ENCODE data around the gene VPS13C. TPM values are rescaled to one million over a fixed set of nuclear protein-coding genes. Genes with fewer than 3 reads are reported as not detected.
A peak's percentile ranks its signal among the peaks of the same experiment; 100 is the strongest.
"Not testable (repeated sequence)": the region's sequence is repeated elsewhere in the genome, so short reads cannot be mapped to it uniquely, and the experiment has no call there.

Gene VPS13C
- total RNA-seq, 1 donor from 2014 or later = 54.8 TPM

- peak overlapping the region; percentile 63 for H3K27ac Mint-ChIP-seq
- intact Hi-C loops (cut with micrococcal nuclease) = no loop called here
- no peak for DNase-seq
- peaks cover 18% of the 10 kb centered on the region for H3K4me1 Mint-ChIP-seq
- peaks cover 8% of the 10 kb centered on the region for H3K36me3 Mint-ChIP-seq (ENCODE audit: low read depth)
- no peaks in the 10 kb centered on the region for H3K27me3 Mint-ChIP-seq
- H3K9me3 Mint-ChIP-seq = no peaks in the 10 kb centered on the region
- peak overlapping the region; percentile 63 for H3K4me3 Mint-ChIP-seq
Observed at GRCh38 chr15:62046078-62046743, 14.0 kb downstream of the VPS13C start.

- intact Hi-C loops (cut with micrococcal nuclease) = no loop called here
- H3K27me3 Mint-ChIP-seq = no peaks in the 10 kb centered on the region
Observed at GRCh38 chr15:62035256-62035924, 24.9 kb downstream of the VPS13C start.

GRCh38 chr15:62027916-62028315 lies 32.3 kb downstream of the VPS13C start:
- no peak for DNase-seq
- H3K9me3 Mint-ChIP-seq = no peaks in the 10 kb centered on the region
- no peaks in the 10 kb centered on the region for H3K27me3 Mint-ChIP-seq
- H3K27ac Mint-ChIP-seq = no peak overlapping the region
- intact Hi-C loops (cut with micrococcal nuclease) = no loop called here
- peaks cover 4% of the 10 kb centered on the region for H3K4me1 Mint-ChIP-seq
- peaks cover 42% of the 10 kb centered on the region for H3K36me3 Mint-ChIP-seq (ENCODE audit: low read depth)
- no peak overlapping the region for H3K4me3 Mint-ChIP-seq

More at GRCh38 chr15:62035256-62035924, 24.9 kb downstream of the VPS13C start:
- Mint-ChIP-seq H3K36me3 (ENCODE audit: low read depth) (peaks cover 34% of the 10 kb centered on the region), H3K4me3 (no peak overlapping the region), H3K4me1 (peaks cover 14% of the 10 kb centered on the region), H3K9me3 (peaks cover 8% of the 10 kb centered on the region), H3K27ac (no peak overlapping the region)
- no peak for DNase-seq

- H3K9me3 Mint-ChIP-seq = no peaks in the 10 kb centered on the region
- H3K4me3 Mint-ChIP-seq = no peak overlapping the region
- peaks cover 42% of the 10 kb centered on the region for H3K36me3 Mint-ChIP-seq (ENCODE audit: low read depth)
- intact Hi-C loops (cut with micrococcal nuclease) = no loop called here
- DNase-seq = no peak
- no peaks in the 10 kb centered on the region for H3K27me3 Mint-ChIP-seq
- no peak overlapping the region for H3K27ac Mint-ChIP-seq
- H3K4me1 Mint-ChIP-seq = peaks cover 4% of the 10 kb centered on the region
Observed at GRCh38 chr15:62027263-62027565, 33.0 kb downstream of the VPS13C start.

- intact Hi-C loops (cut with micrococcal nuclease) = no loop called here
- no peaks in the 10 kb centered on the region for H3K9me3 Mint-ChIP-seq
- DNase-seq = no peak
- H3K4me1 Mint-ChIP-seq = peaks cover 4% of the 10 kb centered on the region
- no peaks in the 10 kb centered on the region for H3K27me3 Mint-ChIP-seq
- H3K27ac Mint-ChIP-seq = no peak overlapping the region
- no peak overlapping the region for H3K4me3 Mint-ChIP-seq
- H3K36me3 Mint-ChIP-seq (ENCODE audit: low read depth) = peaks cover 47% of the 10 kb centered on the region
Observed at GRCh38 chr15:62026487-62027262, 33.6 kb downstream of the VPS13C start.

- intact Hi-C loops (cut with micrococcal nuclease) = no loop called here
- no peak overlapping the region for H3K4me3 Mint-ChIP-seq
- no peaks in the 10 kb centered on the region for H3K4me1 Mint-ChIP-seq
- no peak for DNase-seq
- H3K9me3 Mint-ChIP-seq = peaks cover 12% of the 10 kb centered on the region
- H3K36me3 Mint-ChIP-seq (ENCODE audit: low read depth) = peaks cover 55% of the 10 kb centered on the region
- no peak overlapping the region for H3K27ac Mint-ChIP-seq
- no peaks in the 10 kb centered on the region for H3K27me3 Mint-ChIP-seq
Observed at GRCh38 chr15:62021991-62022600, 38.2 kb downstream of the VPS13C start.

GRCh38 chr15:62020576-62021160 lies 39.6 kb downstream of the VPS13C start:
- H3K27ac Mint-ChIP-seq = no peak overlapping the region
- no peaks in the 10 kb centered on the region for H3K4me1 Mint-ChIP-seq
- H3K36me3 Mint-ChIP-seq (ENCODE audit: low read depth) = peaks cover 61% of the 10 kb centered on the region
- H3K9me3 Mint-ChIP-seq = peaks cover 15% of the 10 kb centered on the region
- intact Hi-C loops (cut with micrococcal nuclease) = no loop called here
- no peaks in the 10 kb centered on the region for H3K27me3 Mint-ChIP-seq
- H3K4me3 Mint-ChIP-seq = no peak overlapping the region
- DNase-seq = no peak

GRCh38 chr15:62005354-62005753 lies 54.9 kb downstream of the VPS13C start:
- H3K27me3 Mint-ChIP-seq; H3K9me3 Mint-ChIP-seq; H3K4me1 Mint-ChIP-seq; intact Hi-C loops (cut with micrococcal nuclease); H3K4me3 Mint-ChIP-seq; H3K27ac Mint-ChIP-seq; DNase-seq: not testable (repeated sequence)
- peaks cover 28% of the 10 kb centered on the region for H3K36me3 Mint-ChIP-seq (ENCODE audit: low read depth)

GRCh38 chr15:61997786-61998185 lies 62.5 kb downstream of the VPS13C start:
- Mint-ChIP-seq H3K9me3 (peaks cover 4% of the 10 kb centered on the region), H3K27me3 (no peaks in the 10 kb centered on the region), H3K4me1 (peaks cover 5% of the 10 kb centered on the region), H3K27ac (no peak overlapping the region), H3K4me3 (no peak overlapping the region), H3K36me3 (ENCODE audit: low read depth) (peaks cover 40% of the 10 kb centered on the region)
- intact Hi-C loops (cut with micrococcal nuclease) = no loop called here
- DNase-seq = no peak

- intact Hi-C loops (cut with micrococcal nuclease) = no loop called here
- peaks cover 4% of the 10 kb centered on the region for H3K9me3 Mint-ChIP-seq
- peaks cover 5% of the 10 kb centered on the region for H3K4me1 Mint-ChIP-seq
- H3K36me3 Mint-ChIP-seq (ENCODE audit: low read depth) = peaks cover 42% of the 10 kb centered on the region
- no peaks in the 10 kb centered on the region for H3K27me3 Mint-ChIP-seq
- no peak overlapping the region for H3K27ac Mint-ChIP-seq
- DNase-seq = no peak
- H3K4me3 Mint-ChIP-seq = no peak overlapping the region
Observed at GRCh38 chr15:61996056-61996635, 64.1 kb downstream of the VPS13C start.

- Mint-ChIP-seq H3K36me3 (ENCODE audit: low read depth) (peaks cover 50% of the 10 kb centered on the region), H3K27ac (no peak overlapping the region), H3K4me3 (no peak overlapping the region), H3K27me3 (no peaks in the 10 kb centered on the region), H3K4me1 (peaks cover 7% of the 10 kb centered on the region), H3K9me3 (peaks cover 11% of the 10 kb centered on the region)
- DNase-seq = no peak
- intact Hi-C loops (cut with micrococcal nuclease) = no loop called here
Observed at GRCh38 chr15:61994216-61994615, 66.0 kb downstream of the VPS13C start.

- peaks cover 16% of the 10 kb centered on the region for H3K9me3 Mint-ChIP-seq
- H3K4me1 Mint-ChIP-seq = peaks cover 7% of the 10 kb centered on the region
- no peak overlapping the region for H3K27ac Mint-ChIP-seq
- peaks cover 57% of the 10 kb centered on the region for H3K36me3 Mint-ChIP-seq (ENCODE audit: low read depth)
- no peak overlapping the region for H3K4me3 Mint-ChIP-seq
- no peaks in the 10 kb centered on the region for H3K27me3 Mint-ChIP-seq
- intact Hi-C loops (cut with micrococcal nuclease) = no loop called here
- no peak for DNase-seq
Observed at GRCh38 chr15:61992518-61992917, 67.7 kb downstream of the VPS13C start.

- no peak overlapping the region for H3K4me3 Mint-ChIP-seq
- intact Hi-C loops (cut with micrococcal nuclease) = no loop called here
- H3K27ac Mint-ChIP-seq = no peak overlapping the region
- peaks cover 6% of the 10 kb centered on the region for H3K4me1 Mint-ChIP-seq
- no peak for DNase-seq
- peaks cover 11% of the 10 kb centered on the region for H3K9me3 Mint-ChIP-seq
- no peaks in the 10 kb centered on the region for H3K27me3 Mint-ChIP-seq
- peaks cover 47% of the 10 kb centered on the region for H3K36me3 Mint-ChIP-seq (ENCODE audit: low read depth)
Observed at GRCh38 chr15:61989667-61990066, 70.6 kb downstream of the VPS13C start.

Data from activated CD4-positive, alpha-beta T cell treated with anti-CD3 and anti-CD28 coated beads, Interleukin-2, amount 10 ng/mL, durations not matched to agents 24 days and 14 days (primary cell).